Glutamatergic neuron (in vitro differentiated cells): ENCODE results near the gene ESRRG. TPM values are rescaled to one million over a fixed set of nuclear protein-coding genes. Genes with fewer than 3 reads are reported as not detected.

Source experiments
- DNase-seq: peaks from one replicate; pipeline ENCODE4 v3.0.0; 2022
- H3K27ac Mint-ChIP-seq: one replicate; pipeline ENCODE4 v1.8.0; 2020; ENCODE audit warnings: mild to moderate bottlenecking, mixed read lengths, inconsistent platforms; ENCODE audit not compliant: unreplicated experiment
- H3K27me3 Mint-ChIP-seq: one replicate; pipeline ENCODE4 v1.8.0; 2020; ENCODE audit warnings: mild to moderate bottlenecking, moderate library complexity, mixed read lengths, inconsistent platforms; ENCODE audit not compliant: unreplicated experiment
- H3K36me3 Mint-ChIP-seq: one replicate; pipeline ENCODE4 v1.8.0; 2020; ENCODE audit warnings: mild to moderate bottlenecking, mixed read lengths, inconsistent platforms; ENCODE audit not compliant: unreplicated experiment
- H3K4me1 Mint-ChIP-seq: one replicate; pipeline ENCODE4 v1.8.0; 2020; ENCODE audit warnings: mild to moderate bottlenecking, low read depth, mixed read lengths, inconsistent platforms; ENCODE audit not compliant: unreplicated experiment
- H3K4me3 Mint-ChIP-seq: one replicate; pipeline ENCODE4 v1.8.0; 2020; ENCODE audit warnings: mild to moderate bottlenecking, mixed read lengths, inconsistent platforms; ENCODE audit not compliant: unreplicated experiment
- H3K9me3 Mint-ChIP-seq: one replicate; pipeline ENCODE4 v1.8.0; 2020; ENCODE audit warnings: mild to moderate bottlenecking, moderate library complexity, mixed read lengths, inconsistent platforms; ENCODE audit not compliant: unreplicated experiment
- total RNA-seq: library from RNA; stranded (reverse); fragmentation: NEBNext Ultra II Directional; extraction: Animal tissue kit (Norgen Biotek cat#: 25700); gene quantifications from one replicate; pipeline ENCODE4 v1.2.1, GENCODE V29; 2021; ENCODE audit not compliant: unreplicated experiment
- TF ChIP-seq, protein P1 (sequence below): fragments of 200-600 bp; sonication (generic); IDR thresholded peaks from one replicate; pipeline ENCODE4 v1.5.0; 2021; ENCODE audit not compliant: partially characterized antibody, unreplicated experiment

Gene ESRRG
- total RNA-seq, 1 donor from 2014 or later: 9.0 TPM

DNA sequence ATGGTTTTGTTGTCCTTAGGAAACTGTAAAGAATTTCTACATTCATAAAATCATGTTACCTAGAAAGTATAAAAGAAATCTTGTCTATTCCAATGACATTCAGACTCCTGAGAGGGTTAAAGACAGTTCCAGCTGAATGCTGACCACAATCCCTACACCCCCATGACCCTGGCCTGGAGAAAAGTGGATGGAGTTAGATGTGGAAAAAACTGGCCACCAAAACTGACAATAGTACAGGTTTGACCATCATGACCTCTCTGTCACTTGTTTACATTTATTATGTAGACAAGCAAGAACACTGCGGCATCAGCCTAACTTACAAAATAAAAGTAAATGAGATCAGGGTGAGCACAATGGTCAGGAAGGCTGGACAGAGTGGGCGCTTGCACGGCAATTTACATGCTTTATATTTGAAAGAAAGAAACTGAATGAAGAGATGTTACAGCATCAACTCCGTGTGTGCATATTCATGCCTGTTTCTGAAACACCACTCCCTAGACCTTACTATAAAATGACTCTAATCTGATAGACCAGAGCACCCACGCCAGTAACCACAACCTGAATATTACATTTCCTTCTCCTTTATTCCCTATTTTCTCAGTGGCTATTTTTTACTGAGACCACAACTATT lies 116.0 kb downstream of the ESRRG start:
- TF ChIP-seq, protein P1, sequence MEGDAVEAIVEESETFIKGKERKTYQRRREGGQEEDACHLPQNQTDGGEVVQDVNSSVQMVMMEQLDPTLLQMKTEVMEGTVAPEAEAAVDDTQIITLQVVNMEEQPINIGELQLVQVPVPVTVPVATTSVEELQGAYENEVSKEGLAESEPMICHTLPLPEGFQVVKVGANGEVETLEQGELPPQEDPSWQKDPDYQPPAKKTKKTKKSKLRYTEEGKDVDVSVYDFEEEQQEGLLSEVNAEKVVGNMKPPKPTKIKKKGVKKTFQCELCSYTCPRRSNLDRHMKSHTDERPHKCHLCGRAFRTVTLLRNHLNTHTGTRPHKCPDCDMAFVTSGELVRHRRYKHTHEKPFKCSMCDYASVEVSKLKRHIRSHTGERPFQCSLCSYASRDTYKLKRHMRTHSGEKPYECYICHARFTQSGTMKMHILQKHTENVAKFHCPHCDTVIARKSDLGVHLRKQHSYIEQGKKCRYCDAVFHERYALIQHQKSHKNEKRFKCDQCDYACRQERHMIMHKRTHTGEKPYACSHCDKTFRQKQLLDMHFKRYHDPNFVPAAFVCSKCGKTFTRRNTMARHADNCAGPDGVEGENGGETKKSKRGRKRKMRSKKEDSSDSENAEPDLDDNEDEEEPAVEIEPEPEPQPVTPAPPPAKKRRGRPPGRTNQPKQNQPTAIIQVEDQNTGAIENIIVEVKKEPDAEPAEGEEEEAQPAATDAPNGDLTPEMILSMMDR: no peak
- H3K36me3 Mint-ChIP-seq: no peaks in the 10 kb centered on the region

DNA sequence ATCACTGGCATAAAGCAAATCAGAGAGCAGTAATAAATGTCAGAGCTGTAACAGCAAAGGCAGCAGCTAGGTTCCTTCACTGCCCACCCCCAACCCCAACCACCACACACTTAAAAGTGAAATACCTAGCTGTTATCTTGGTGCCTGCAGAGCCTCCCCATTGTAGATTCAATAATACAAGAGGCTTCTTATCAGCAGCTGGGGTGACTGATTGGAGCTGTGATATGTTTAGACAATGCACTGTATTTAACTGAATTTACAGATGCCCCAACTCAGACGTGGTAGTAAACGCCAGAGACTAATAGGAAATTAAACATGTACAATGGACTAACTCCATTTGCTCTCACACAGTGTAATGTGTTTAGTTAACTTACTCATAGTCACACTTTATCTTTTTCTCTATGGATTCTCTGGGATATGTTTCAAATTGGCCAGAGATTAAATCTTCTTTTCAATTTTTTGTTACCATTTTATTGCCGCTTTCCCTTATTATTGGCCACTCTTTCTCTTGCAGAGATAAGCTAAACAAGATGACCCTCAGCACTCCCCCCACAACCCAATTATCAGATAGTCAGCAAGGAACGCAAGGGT lies 117.1 kb downstream of the ESRRG start:
- Mint-ChIP-seq H3K27ac (no peak overlapping the region), H3K4me3 (no peak overlapping the region), H3K4me1 (peaks cover 6% of the 10 kb centered on the region)

More for the DNA sequence above, 116.0 kb downstream of the ESRRG start:
- Mint-ChIP-seq H3K27me3 (peaks cover 2% of the 10 kb centered on the region), H3K9me3 (no peaks in the 10 kb centered on the region), H3K27ac (no peak overlapping the region), H3K4me1 (peaks cover 3% of the 10 kb centered on the region), H3K4me3 (no peak overlapping the region)
- no peak for DNase-seq

DNA sequence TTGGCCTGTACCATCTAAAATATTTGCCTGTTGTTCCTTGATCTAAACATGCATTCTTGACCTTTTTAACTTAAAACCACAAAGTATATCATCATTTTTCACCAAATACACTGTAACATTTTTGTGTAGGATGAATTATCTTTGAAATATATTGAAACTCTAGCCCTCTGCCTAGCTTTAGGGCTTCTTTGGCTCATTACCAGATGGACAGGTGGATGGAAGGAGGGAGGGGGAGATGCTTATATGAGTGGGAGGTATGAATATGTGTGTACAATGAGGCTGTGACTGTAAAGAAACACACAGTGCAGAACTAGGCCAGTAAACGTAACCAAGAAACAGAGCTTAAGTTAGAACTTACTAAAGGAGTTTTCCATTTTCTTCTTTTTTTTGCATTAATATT lies 118.5 kb downstream of the ESRRG start:
- H3K36me3 Mint-ChIP-seq: no peaks in the 10 kb centered on the region
- no peak overlapping the region for H3K4me3 Mint-ChIP-seq
- DNase-seq: no peak
- H3K9me3 Mint-ChIP-seq: peaks cover 3% of the 10 kb centered on the region
- no peak overlapping the region for H3K27ac Mint-ChIP-seq
- peaks cover 2% of the 10 kb centered on the region for H3K27me3 Mint-ChIP-seq
- peaks cover 13% of the 10 kb centered on the region for H3K4me1 Mint-ChIP-seq
- TF ChIP-seq, protein P1: no peak

More for the DNA sequence above, 117.1 kb downstream of the ESRRG start:
- no peaks in the 10 kb centered on the region for H3K9me3 Mint-ChIP-seq
- no peaks in the 10 kb centered on the region for H3K36me3 Mint-ChIP-seq
- TF ChIP-seq, protein P1: no peak
- no peak for DNase-seq
- peaks cover 2% of the 10 kb centered on the region for H3K27me3 Mint-ChIP-seq

DNA sequence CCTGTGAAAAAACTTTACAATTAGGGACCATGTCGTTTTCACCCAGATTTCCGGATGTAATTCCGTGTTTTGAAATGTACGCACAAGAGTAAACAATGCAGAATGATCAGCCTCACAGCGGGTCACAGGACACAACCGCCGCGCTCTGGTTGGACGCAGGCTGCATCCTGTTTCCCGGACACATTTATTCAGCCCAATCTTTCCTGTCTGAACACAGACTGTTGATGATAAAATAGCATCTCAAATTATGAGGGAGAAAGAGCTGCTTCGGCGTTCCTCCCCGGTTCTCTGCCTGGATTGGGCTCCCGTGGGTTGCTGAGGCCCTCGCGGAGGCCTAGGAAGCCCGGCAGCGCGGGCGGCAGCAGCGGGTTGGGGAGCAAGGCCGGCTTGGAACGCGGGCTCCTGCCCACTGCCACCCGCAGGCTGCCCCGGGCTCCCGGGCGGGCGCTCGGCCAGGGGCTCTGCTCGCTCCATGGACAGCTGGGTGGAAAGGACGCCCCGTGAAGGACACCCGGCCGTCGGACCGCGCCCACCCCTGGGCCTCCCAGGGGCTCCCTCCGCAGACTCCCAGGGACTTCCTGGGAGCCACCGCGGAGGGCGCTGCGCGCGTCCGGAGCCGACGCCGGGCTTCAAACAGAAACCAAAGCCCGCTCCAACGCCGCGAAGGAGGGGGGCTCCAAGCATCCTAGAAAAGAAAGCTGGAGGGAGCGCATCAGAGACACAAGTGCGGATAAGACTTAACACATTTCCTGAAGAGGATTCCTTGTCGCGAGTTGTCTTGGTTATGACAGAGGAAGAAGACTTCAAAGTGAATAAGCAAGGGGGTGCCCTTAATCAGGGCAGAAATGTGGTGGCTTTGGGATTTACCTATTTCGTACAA lies 122.3 kb downstream of the ESRRG start:
- peaks cover 5% of the 10 kb centered on the region for H3K9me3 Mint-ChIP-seq
- peaks cover 27% of the 10 kb centered on the region for H3K4me1 Mint-ChIP-seq
- peak; percentile 79 for DNase-seq
- peak overlapping the region; percentile 92 for H3K4me3 Mint-ChIP-seq
- H3K27ac Mint-ChIP-seq: peak overlapping the region; percentile 75
- H3K36me3 Mint-ChIP-seq: no peaks in the 10 kb centered on the region
- TF ChIP-seq, protein P1: no peak
- H3K27me3 Mint-ChIP-seq: no peaks in the 10 kb centered on the region
